Neutrophil (primary cell): Measurements from ENCODE around the gene TP53RK.

Experiments
- H3K27ac ChIP-seq: fragments of 200-600 bp; sonication (generic); 2 replicates; pipeline ENCODE4 v1.5.1; 2016; ENCODE audit warnings: mild to moderate bottlenecking, moderate library complexity
- H3K27me3 ChIP-seq: fragments of 200-600 bp; sonication (generic); 2 replicates; pipeline ENCODE4 v1.6.0; 2016; ENCODE audit warnings: mild to moderate bottlenecking
- H3K36me3 ChIP-seq: fragments of 200-600 bp; sonication (generic); 2 replicates; pipeline ENCODE4 v1.5.1; 2017
- H3K4me1 ChIP-seq, 2 experiments: fragments of 200-600 bp in 1 of 2; sonication (generic) in 1 of 2; 1 replicate in 1 of 2; 2 replicates in 1 of 2; pipeline versions ENCODE4 v1.5.1 to v1.6.1; 2013 to 2016; ENCODE audit warnings: low read depth in 1 of 2, low read length in 1 of 2, mild to moderate bottlenecking in 1 of 2, moderate library complexity in 1 of 2; ENCODE audit not compliant: control insufficient read depth in 1 of 2, insufficient read depth in 1 of 2
- H3K4me3 ChIP-seq, 2 experiments: fragments of 200-600 bp in 1 of 2; sonication (generic) in 1 of 2; 1 replicate in 1 of 2; 2 replicates in 1 of 2; pipeline ENCODE4 v1.5.1; 2013 to 2016; ENCODE audit warnings: low read depth in 1 of 2, low read length in 1 of 2, mild to moderate bottlenecking in 1 of 2, moderate library complexity in 1 of 2
- H3K9me3 ChIP-seq: fragments of 200-600 bp; sonication (generic); 2 replicates; pipeline ENCODE4 v1.5.1; 2016
- TF ChIP-seq, protein P1 (sequence below): fragments of 200-600 bp; sonication (generic); IDR thresholded peaks from 2 replicates; pipeline ENCODE4 v1.5.1; 2016; ENCODE audit warnings: antibody characterized with exemption

The TP53RK gene

DNA sequence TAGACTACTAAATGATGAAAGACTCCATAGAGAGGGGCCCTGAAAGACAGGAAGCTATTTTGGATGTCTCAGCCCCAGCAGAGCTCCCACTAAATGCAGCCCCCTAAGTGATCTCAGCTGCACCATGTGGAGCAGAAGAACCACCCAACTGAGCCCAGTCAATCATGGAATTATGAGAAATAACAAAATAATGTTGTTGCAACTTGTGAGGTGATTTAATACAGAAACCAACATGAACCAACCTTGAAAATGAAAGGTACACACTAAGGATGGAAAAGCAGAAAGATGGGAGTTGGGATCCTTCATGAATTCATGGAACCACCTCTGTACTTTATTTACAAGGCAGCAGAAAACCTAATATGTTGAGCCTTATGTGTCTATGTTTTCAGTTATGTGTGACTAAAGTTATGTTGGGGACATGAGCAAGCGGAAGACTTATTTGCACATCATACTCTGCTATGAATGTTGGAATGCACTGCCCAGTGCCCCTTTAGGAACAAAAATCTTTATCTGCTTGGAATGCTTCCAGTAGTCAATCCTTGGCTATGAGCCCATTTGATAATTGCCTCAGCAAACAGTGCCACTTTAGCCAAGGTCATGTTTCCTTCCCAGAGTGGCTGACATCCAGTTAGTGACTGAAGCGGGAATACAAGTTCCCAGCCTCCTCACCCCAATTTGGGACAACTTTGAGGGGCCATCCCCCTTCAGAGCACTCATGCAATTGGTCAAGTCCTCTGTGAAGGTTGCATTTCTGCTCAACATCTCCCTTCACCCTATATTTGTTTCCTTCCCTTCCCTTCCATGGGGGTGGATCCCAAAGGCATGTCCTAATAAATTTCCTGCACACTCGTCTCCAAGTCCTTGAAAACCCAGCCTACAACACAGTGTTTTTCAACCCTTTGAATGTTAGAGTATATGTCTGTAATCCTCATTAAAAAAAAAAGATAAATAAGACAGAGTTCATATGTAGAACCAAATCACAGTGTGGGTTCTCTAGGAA lies 18.4 kb downstream of the TP53RK start:
- TF ChIP-seq, protein P1, sequence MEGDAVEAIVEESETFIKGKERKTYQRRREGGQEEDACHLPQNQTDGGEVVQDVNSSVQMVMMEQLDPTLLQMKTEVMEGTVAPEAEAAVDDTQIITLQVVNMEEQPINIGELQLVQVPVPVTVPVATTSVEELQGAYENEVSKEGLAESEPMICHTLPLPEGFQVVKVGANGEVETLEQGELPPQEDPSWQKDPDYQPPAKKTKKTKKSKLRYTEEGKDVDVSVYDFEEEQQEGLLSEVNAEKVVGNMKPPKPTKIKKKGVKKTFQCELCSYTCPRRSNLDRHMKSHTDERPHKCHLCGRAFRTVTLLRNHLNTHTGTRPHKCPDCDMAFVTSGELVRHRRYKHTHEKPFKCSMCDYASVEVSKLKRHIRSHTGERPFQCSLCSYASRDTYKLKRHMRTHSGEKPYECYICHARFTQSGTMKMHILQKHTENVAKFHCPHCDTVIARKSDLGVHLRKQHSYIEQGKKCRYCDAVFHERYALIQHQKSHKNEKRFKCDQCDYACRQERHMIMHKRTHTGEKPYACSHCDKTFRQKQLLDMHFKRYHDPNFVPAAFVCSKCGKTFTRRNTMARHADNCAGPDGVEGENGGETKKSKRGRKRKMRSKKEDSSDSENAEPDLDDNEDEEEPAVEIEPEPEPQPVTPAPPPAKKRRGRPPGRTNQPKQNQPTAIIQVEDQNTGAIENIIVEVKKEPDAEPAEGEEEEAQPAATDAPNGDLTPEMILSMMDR = no peak
- no peaks in the 10 kb centered on the region for H3K4me1 ChIP-seq

DNA sequence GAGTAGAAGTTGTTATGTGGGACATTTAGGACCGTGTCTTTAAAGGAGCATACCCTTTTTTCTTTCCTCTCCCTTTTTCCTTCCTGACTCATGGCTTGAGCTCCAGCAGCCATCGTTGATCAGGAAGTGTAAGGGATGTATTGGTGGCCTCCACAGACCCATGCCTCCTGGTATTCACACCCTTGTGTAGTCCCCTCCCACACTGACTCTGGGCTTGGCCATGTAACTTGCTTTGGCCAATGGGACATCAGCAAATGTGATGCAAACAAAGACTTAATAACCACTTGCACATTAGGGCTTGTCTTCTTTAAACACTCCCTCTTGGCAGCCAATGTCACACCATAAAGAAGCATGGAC lies 19.0 kb downstream of the TP53RK start:
- TF ChIP-seq, protein P1 = no peak
- H3K4me3 ChIP-seq = no peak overlapping the region
- H3K27ac ChIP-seq = no peak overlapping the region
- H3K4me1 ChIP-seq = no peaks in the 10 kb centered on the region
- no peaks in the 10 kb centered on the region for H3K27me3 ChIP-seq
- no peaks in the 10 kb centered on the region for H3K9me3 ChIP-seq
- no peaks in the 10 kb centered on the region for H3K36me3 ChIP-seq

More for the DNA sequence above, 18.4 kb downstream of the TP53RK start:
- Histone ChIP-seq H3K27ac (no peak overlapping the region), H3K27me3 (no peaks in the 10 kb centered on the region), H3K36me3 (no peaks in the 10 kb centered on the region), H3K9me3 (no peaks in the 10 kb centered on the region), H3K4me3 (no peak overlapping the region)

DNA sequence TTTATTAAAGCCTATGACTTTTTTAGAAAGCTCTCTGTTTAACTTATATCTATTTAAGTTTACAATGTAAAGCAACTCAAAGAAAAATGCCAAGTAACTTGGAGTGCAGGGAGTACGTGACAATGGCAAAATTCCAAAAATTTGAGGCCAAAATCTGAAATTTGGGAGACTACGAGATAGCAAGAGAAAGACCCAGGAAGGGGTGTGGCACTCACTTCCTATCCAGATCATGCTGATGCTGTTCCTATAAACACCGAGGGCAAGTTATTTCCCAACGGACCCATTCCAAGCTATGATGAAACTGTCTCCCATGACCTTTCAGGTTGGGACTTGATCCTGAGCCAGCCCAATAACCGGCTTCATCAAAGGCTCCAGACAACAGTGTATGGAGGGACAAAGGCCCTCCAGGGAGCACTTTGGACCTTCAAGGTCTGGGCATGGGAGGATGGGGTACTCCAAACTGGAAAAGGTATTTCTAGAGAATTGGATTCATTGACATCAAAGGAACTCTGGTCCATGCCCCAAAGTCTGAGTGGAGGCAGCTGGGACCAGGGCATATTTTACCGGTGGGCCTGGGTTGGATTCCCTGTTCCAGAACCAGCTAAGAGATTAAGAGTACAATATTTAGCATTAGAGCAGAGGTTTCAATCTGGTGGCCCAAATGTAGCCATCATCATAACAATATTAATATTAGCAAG lies 22.3 kb downstream of the TP53RK start:
- Histone ChIP-seq H3K27me3 (peaks cover 4% of the 10 kb centered on the region), H3K4me1 (no peaks in the 10 kb centered on the region), H3K9me3 (no peaks in the 10 kb centered on the region), H3K27ac (no peak overlapping the region), H3K4me3 (no peak overlapping the region), H3K36me3 (no peaks in the 10 kb centered on the region)
- TF ChIP-seq, protein P1 = no peak

DNA sequence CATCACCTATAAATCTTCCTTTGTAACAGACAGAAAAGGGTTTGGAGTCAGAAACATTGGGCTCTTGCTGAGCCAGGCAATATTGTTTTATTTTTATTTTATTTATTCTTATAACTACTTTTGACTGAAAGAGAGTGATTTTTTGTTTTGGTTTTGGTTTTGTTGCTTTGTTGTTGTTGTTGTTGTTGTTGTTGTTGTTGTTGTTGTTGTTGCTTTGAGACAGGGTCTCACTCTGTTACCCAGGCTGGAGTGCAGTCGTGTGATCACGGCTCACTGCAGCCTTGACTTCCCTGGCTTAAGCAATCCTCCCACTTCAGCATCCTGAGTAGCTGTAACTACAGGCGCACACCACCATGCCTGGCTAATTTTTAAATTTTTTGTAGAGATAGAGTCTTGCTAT lies 22.9 kb downstream of the TP53RK start:
- H3K27ac ChIP-seq = no peak overlapping the region
- peaks cover 4% of the 10 kb centered on the region for H3K27me3 ChIP-seq
- no peaks in the 10 kb centered on the region for H3K36me3 ChIP-seq
- no peaks in the 10 kb centered on the region for H3K9me3 ChIP-seq
- H3K4me3 ChIP-seq = no peak overlapping the region
- TF ChIP-seq, protein P1 = no peak
- H3K4me1 ChIP-seq = no peaks in the 10 kb centered on the region

DNA sequence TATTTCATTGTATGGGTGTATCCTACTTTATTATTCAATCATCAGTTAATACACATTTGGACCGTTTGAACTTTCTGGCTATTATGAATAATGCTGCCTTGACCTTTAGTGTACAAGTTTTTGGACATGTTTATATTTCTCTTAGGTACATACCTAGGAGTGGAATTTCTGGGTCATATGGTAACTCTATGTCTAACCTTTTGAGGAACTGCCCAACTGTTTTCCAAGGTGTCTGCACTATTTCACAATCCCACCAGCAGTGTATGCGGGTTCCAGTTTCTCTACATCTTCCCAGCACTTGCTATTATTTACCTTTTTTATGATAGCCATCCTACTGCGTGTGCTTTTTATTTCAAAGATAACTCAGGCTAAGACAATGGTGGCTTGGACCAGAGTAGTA lies 23.6 kb downstream of the TP53RK start:
- no peaks in the 10 kb centered on the region for H3K9me3 ChIP-seq
- no peak overlapping the region for H3K4me3 ChIP-seq
- no peaks in the 10 kb centered on the region for H3K36me3 ChIP-seq
- peaks cover 4% of the 10 kb centered on the region for H3K27me3 ChIP-seq
- H3K4me1 ChIP-seq = no peaks in the 10 kb centered on the region
- H3K27ac ChIP-seq = no peak overlapping the region
- TF ChIP-seq, protein P1 = no peak
